WTC11 (cell line): ENCODE results near the gene SLC25A51. TPM values are rescaled to one million over a fixed set of nuclear protein-coding genes. Genes with fewer than 3 reads are reported as not detected.
A peak's percentile ranks its signal among the peaks of the same experiment; 100 is the strongest.

ENCODE experiments used
- ATAC-seq: fragments of 200-7000 bp; cut with Tn5 transposase; 2 replicates; pipeline ENCODE4 v1.10.0; 2021; ENCODE audit warnings: mild to moderate bottlenecking, moderate library complexity
- CTCF ChIA-PET: fragments of 300-600 bp; sonication (Branson Sonifier 250); formaldehyde crosslinking; loops from one replicate; lab custom pipeline; 2021; ENCODE audit warnings: antibody characterized with exemption; lab: Charles Lee
- POLR2A ChIA-PET: fragments of 350-600 bp; sonication (Branson Sonifier 250); formaldehyde crosslinking; loops from one replicate; lab custom pipeline; 2021; ENCODE audit warnings: antibody characterized with exemption; lab: Charles Lee
- DNase-seq: peaks from one replicate; pipeline ENCODE4 v3.0.0; 2021; ENCODE audit warnings: low spot score
- H3K27ac Mint-ChIP-seq: 2 replicates; pipeline ENCODE4 v1.8.0; 2021; ENCODE audit warnings: mixed read lengths
- H3K27me3 Mint-ChIP-seq: 2 replicates; pipeline ENCODE4 v1.8.0; 2021; ENCODE audit warnings: low read depth, mild to moderate bottlenecking, moderate library complexity, mixed read lengths
- H3K36me3 Mint-ChIP-seq: 2 replicates; pipeline ENCODE4 v1.8.0; 2021; ENCODE audit warnings: mixed read lengths
- H3K4me1 Mint-ChIP-seq: 2 replicates; pipeline ENCODE4 v1.8.0; 2022; ENCODE audit warnings: mixed read lengths
- H3K4me3 Mint-ChIP-seq: 2 replicates; pipeline ENCODE4 v1.8.0; 2021; ENCODE audit warnings: mild to moderate bottlenecking, moderate library complexity, mixed read lengths
- H3K9me3 Mint-ChIP-seq: 2 replicates; pipeline ENCODE4 v1.8.0; 2021; ENCODE audit warnings: mixed read lengths
- ATF6 ChIP-seq: sonication (generic); formaldehyde crosslinking; IDR thresholded peaks from 2 replicates; pipeline ENCODE4 v1.8.1; 2023; ENCODE audit warnings: mild to moderate bottlenecking, missing genetic modification reagents
- GABPB1 ChIP-seq: sonication (generic); formaldehyde crosslinking; IDR thresholded peaks from 2 replicates; pipeline ENCODE4 v1.8.1; 2023; ENCODE audit warnings: mild to moderate bottlenecking, missing genetic modification reagents
- IRF1 ChIP-seq: sonication (generic); formaldehyde crosslinking; IDR thresholded peaks from 2 replicates; pipeline ENCODE4 v1.8.0; 2023; ENCODE audit warnings: missing genetic modification reagents
- MAX ChIP-seq: sonication (generic); formaldehyde crosslinking; IDR thresholded peaks from 2 replicates; pipeline ENCODE4 v1.8.0; 2022; ENCODE audit warnings: mild to moderate bottlenecking, missing genetic modification reagents
- NFATC4 ChIP-seq: fragments of 250-450 bp; sonication (Bioruptor Pico); IDR thresholded peaks from 2 replicates; pipeline ENCODE4 v1.9.0; 2021; ENCODE audit warnings: mild to moderate bottlenecking
- NFYB ChIP-seq: sonication (generic); formaldehyde crosslinking; conservative IDR thresholded peaks from 2 replicates; pipeline ENCODE4 v1.8.0; 2022; ENCODE audit warnings: low read depth, missing genetic modification reagents
- NR3C1 ChIP-seq: sonication (generic); formaldehyde crosslinking; conservative IDR thresholded peaks from 2 replicates; pipeline ENCODE4 v1.8.1; 2023; ENCODE audit warnings: low read depth, mild to moderate bottlenecking, missing genetic modification reagents
- SMAD3 ChIP-seq: sonication (generic); formaldehyde crosslinking; IDR thresholded peaks from 2 replicates; pipeline ENCODE4 v1.8.0; 2022; ENCODE audit warnings: missing genetic modification reagents, mild to moderate bottlenecking, borderline replicate concordance
- ZNF219 ChIP-seq: sonication (generic); formaldehyde crosslinking; IDR thresholded peaks from 2 replicates; pipeline ENCODE4 v1.8.0; 2023; ENCODE audit warnings: missing genetic modification reagents, mild to moderate bottlenecking, borderline replicate concordance
- ZNF425 ChIP-seq: fragments of 250-450 bp; sonication (Bioruptor Pico); conservative IDR thresholded peaks from 2 replicates; pipeline ENCODE4 v1.9.0; 2021; ENCODE audit warnings: mild to moderate bottlenecking
- total RNA-seq: library from RNA; stranded (reverse); gene quantifications from 3 replicates; pipeline ENCODE4 v1.2.3, GENCODE V29; 2021
- TF ChIP-seq, protein P1 (sequence below): sonication (generic); formaldehyde crosslinking; IDR thresholded peaks from 2 replicates; pipeline ENCODE4 v1.8.1; 2022; ENCODE audit warnings: mild to moderate bottlenecking, missing genetic modification reagents, moderate library complexity, borderline replicate concordance
- TF ChIP-seq, protein P2 (sequence below): sonication (generic); formaldehyde crosslinking; IDR thresholded peaks from 2 replicates; pipeline ENCODE4 v1.8.0; 2022; ENCODE audit warnings: mild to moderate bottlenecking, missing genetic modification reagents
- TF ChIP-seq, protein P3 (sequence below): sonication (generic); formaldehyde crosslinking; IDR thresholded peaks from 2 replicates; pipeline ENCODE4 v1.8.1; 2023; ENCODE audit warnings: mild to moderate bottlenecking, missing genetic modification reagents, moderate library complexity

The SLC25A51 gene
- total RNA-seq, 1 experiment from 2014 or later = 15.4 TPM

DNA sequence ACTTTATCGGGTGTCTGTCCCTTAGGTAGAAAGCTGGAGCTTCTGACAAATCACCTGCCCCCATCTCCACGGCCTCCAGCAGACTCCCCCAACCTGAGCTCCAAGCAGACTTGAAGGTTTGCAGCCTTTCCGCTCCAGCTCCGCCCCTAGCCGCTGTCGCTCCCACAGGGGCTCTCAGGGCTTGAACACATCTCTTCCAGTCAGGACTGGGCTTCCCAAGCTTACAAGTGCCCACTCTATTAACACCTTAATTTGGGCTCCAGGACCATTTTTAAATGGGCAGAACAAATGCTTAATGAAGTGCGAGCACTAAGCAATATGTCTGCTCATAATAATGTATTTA lies 17.2 kb upstream of the SLC25A51 start (continued):
- no peak for TF ChIP-seq ATF6 (CRISPR knock-in tag)
- TF ChIP-seq, protein P1, sequence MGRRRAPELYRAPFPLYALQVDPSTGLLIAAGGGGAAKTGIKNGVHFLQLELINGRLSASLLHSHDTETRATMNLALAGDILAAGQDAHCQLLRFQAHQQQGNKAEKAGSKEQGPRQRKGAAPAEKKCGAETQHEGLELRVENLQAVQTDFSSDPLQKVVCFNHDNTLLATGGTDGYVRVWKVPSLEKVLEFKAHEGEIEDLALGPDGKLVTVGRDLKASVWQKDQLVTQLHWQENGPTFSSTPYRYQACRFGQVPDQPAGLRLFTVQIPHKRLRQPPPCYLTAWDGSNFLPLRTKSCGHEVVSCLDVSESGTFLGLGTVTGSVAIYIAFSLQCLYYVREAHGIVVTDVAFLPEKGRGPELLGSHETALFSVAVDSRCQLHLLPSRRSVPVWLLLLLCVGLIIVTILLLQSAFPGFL (CRISPR knock-in tag) = no peak
- no peak for TF ChIP-seq SMAD3 (CRISPR knock-in tag)
- TF ChIP-seq, protein P2, sequence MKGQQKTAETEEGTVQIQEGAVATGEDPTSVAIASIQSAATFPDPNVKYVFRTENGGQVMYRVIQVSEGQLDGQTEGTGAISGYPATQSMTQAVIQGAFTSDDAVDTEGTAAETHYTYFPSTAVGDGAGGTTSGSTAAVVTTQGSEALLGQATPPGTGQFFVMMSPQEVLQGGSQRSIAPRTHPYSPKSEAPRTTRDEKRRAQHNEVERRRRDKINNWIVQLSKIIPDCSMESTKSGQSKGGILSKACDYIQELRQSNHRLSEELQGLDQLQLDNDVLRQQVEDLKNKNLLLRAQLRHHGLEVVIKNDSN (CRISPR knock-in tag) = no peak
- TF ChIP-seq NR3C1 (CRISPR knock-in tag) = no peak
- no peak for TF ChIP-seq IRF1
- no peak for TF ChIP-seq ZNF219
- no peak for TF ChIP-seq MAX
- no peak for TF ChIP-seq NFATC4 (CRISPR knock-in tag)
- TF ChIP-seq, all 79 proteins: peak for 0

DNA sequence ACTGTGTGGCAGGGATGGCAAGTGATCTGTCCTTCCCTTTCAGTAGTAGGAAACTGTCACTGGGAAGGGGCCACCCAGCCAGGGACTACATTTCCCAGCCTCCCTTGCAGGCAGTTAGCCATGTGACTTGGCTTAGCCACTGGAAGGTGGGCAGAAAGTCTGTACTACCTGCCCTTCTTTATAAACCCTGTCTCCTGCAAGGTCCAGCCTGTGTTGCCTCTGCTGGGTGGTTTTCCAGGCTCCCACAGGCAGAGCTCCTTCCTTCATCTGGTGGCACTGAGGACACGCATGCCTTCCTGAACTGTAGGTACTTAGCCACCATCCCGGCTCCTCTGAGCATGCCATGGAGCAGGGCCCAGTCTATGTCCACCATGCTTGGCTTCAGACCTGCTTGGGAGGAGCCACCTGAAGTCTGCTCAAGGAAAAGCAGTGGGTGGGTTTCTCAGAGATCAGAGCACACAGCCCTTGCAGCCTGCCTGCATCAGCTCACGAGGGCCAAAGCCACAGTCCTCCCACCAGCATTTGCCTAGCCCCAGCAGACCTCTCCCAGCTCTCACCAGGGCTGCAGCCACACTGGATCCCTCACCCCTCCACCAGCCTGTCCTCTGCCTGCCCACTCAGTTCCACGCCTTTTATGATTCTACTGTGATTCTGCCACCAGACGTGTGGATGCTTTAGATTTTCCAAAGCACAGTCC lies 16.7 kb upstream of the SLC25A51 start:
- ATAC-seq = peak; percentile 68
- DNase-seq = peak; percentile 59

More for the DNA sequence above, 16.7 kb upstream of the SLC25A51 start:
- Mint-ChIP-seq H3K9me3 (no peaks in the 10 kb centered on the region), H3K4me1 (peaks cover 42% of the 10 kb centered on the region), H3K4me3 (no peak overlapping the region), H3K27ac (peak overlapping the region; percentile 73), H3K27me3 (no peaks in the 10 kb centered on the region; the same call in 1 of the 2 replicates), H3K36me3 (no peaks in the 10 kb centered on the region; the same call in 1 of the 2 replicates)
- TF ChIP-seq ZNF425 (CRISPR knock-in tag) = no peak
- TF ChIP-seq, protein P2 (CRISPR knock-in tag) = peak; percentile 95
- TF ChIP-seq, protein P3, sequence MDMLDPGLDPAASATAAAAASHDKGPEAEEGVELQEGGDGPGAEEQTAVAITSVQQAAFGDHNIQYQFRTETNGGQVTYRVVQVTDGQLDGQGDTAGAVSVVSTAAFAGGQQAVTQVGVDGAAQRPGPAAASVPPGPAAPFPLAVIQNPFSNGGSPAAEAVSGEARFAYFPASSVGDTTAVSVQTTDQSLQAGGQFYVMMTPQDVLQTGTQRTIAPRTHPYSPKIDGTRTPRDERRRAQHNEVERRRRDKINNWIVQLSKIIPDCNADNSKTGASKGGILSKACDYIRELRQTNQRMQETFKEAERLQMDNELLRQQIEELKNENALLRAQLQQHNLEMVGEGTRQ = peak; percentile 94
- no peak for TF ChIP-seq GABPB1 (CRISPR knock-in tag)
- peak; percentile 53; the same call in 1 of the 2 replicates for TF ChIP-seq NFYB
- CTCF ChIA-PET = interaction anchor here (0.9 to 1.5 kb wide), 4 partner anchors 17 to 343 kb away, joined by 3 to 5 read pairs (median 4); no protein-coding TSS in a partner anchor
- POLR2A ChIA-PET = no interaction called here
